Measurements from ENCODE around the gene GLI1. TPM values are rescaled to one million over a fixed set of nuclear protein-coding genes. Genes with fewer than 3 reads are reported as not detected.

The GLI1 gene
- total RNA-seq, 1 experiment from 2014 or later, result 6.4 TPM

GRCh38 chr12:57518920-57519795 lies 59.6 kb downstream of the GLI1 start:
- Histone ChIP-seq H3K4me2 (ENCODE audit: low read length) (peak overlapping the region; percentile 94), H3K27ac (ENCODE audit: low read depth, low read length) (peak overlapping the region; percentile 79), H3K9me3 (ENCODE audit: control insufficient read depth in 1 of 2, insufficient read depth in 1 of 2, low read depth in 1 of 2, low read length in 2 of 2) (no peaks in the 10 kb centered on the region), H4K20me1 (ENCODE audit: insufficient read depth) (peaks cover 7% of the 10 kb centered on the region; the same call in 1 of the 2 replicates), H3K79me2 (ENCODE audit: insufficient read depth, low read length) (peaks cover 57% of the 10 kb centered on the region), H3K9ac (ENCODE audit: low read length) (peak overlapping the region; percentile 80), H3K9me2 (ENCODE audit: insufficient read depth) (no peaks in the 10 kb centered on the region), H3K4me1 (ENCODE audit: control insufficient read depth in 1 of 2, insufficient read depth in 2 of 2, low read length in 2 of 2) (peaks cover 22 to 49% of the 10 kb centered on the region in 2 experiments), H3K27me3 (ENCODE audit: insufficient read depth, low read length) (no peaks in the 10 kb centered on the region), H3K4me3 (replicated peaks in 1 of 2; ENCODE audit: low read depth in 1 of 2, low read length in 2 of 2) (peak overlapping the region; percentile 79 to 88), H2AFZ (ENCODE audit: low read depth, low read length, poor library complexity, severe bottlenecking) (no peak overlapping the region), H3K36me3 (ENCODE audit: control insufficient read depth in 1 of 2, insufficient read depth in 2 of 2, low read length in 2 of 2) (peaks cover 32 to 41% of the 10 kb centered on the region in 2 experiments)
- POLR2A ChIA-PET, result interaction anchor here (1.4 to 2.0 kb wide), 3 partner anchors 7 to 39 kb away, joined by 3 to 7 read pairs (median 4); partner anchors contain the start of gene DCTN2
- CTCF ChIA-PET, result no interaction called here
- TF ChIP-seq EZH2phosphoT487 (IDR thresholded peaks at IDR 0.05; ENCODE audit: borderline replicate concordance) (no peak), SP1 (IDR thresholded peaks at IDR 0.05; ENCODE audit: low read depth) (no peak), REST (IDR thresholded peaks at IDR 0.05; ENCODE audit: low read depth) (no peak), RAD21 (IDR thresholded peaks at IDR 0.05; ENCODE audit: low read depth) (no peak), ZNF274 (IDR thresholded peaks at IDR 0.05; ENCODE audit: low read depth, low read length) (no peak), EGR1 (IDR thresholded peaks at IDR 0.05; ENCODE audit: low read depth) (no peak), TCF7L2 (IDR thresholded peaks at IDR 0.05; ENCODE audit: borderline replicate concordance, extremely low read depth, insufficient read depth, insufficient read length) (no peak), POLR2A (IDR thresholded peaks at IDR 0.05; ENCODE audit: borderline replicate concordance, extremely low read depth, insufficient read depth, insufficient read length) (no peak), POLR2AphosphoS5 (IDR thresholded peaks at IDR 0.05; ENCODE audit: low read depth, low read length) (no peak; the same call in 1 of the 2 replicates), CTCF (IDR thresholded peaks at IDR 0.05 in 2 of 3, conservative IDR thresholded peaks at IDR 0.05 in 1 of 3; ENCODE audit: borderline replicate concordance in 1 of 3, insufficient read depth in 1 of 3, low read depth in 2 of 3, low read length in 2 of 3) (no peak), MAX (IDR thresholded peaks at IDR 0.05) (no peak), ATF3 (IDR thresholded peaks at IDR 0.05) (no peak)
- no TSS peak for BruUV-seq (replicated peaks)
- RAD21 ChIA-PET (ENCODE audit: low non-redundant PET in 1 of 2, low total read pairs in 2 of 2, uncharacterized antibody in 2 of 2, unreplicated experiment in 2 of 2), result no interaction called here
- intact Hi-C loops (cut with micrococcal nuclease), result no loop called here
- no peak for DNase-seq (ENCODE audit: low read depth, low spot score)
- ATAC-seq, result no peak

Measured in HCT116 (cell line).